ENCODE results near the gene MAST4.

MAST4 gene

GRCh38 chr5:66615894-66616293 lies 19.7 kb downstream of the MAST4 start:
- no peak for DNase-seq (ENCODE audit: low read depth)
- no peak overlapping the region for H3K4me3 ChIP-seq (ENCODE audit: low read length)
- TF ChIP-seq CTCF (conservative IDR thresholded peaks at IDR 0.05; ENCODE audit: low read length), result no peak

GRCh38 chr5:66616520-66617225 lies 20.5 kb downstream of the MAST4 start:
- no peak overlapping the region for H3K4me3 ChIP-seq (ENCODE audit: low read length)
- DNase-seq (ENCODE audit: low read depth), result no peak
- TF ChIP-seq CTCF (conservative IDR thresholded peaks at IDR 0.05; ENCODE audit: low read length), result no peak

- H3K4me3 ChIP-seq (ENCODE audit: low read length), result no peak overlapping the region
- DNase-seq (ENCODE audit: low read depth), result no peak
- TF ChIP-seq CTCF (conservative IDR thresholded peaks at IDR 0.05; ENCODE audit: low read length), result no peak
These were observed 21.2 kb downstream of the MAST4 start for GRCh38 chr5:66617226-66617861.

- no peak for DNase-seq (ENCODE audit: low read depth)
- no peak for TF ChIP-seq CTCF (conservative IDR thresholded peaks at IDR 0.05; ENCODE audit: low read length)
- H3K4me3 ChIP-seq (ENCODE audit: low read length), result no peak overlapping the region
These were observed 22.0 kb downstream of the MAST4 start for GRCh38 chr5:66617991-66618768.

GRCh38 chr5:66620711-66621110 lies 24.5 kb downstream of the MAST4 start:
- H3K4me3 ChIP-seq (ENCODE audit: low read length), result no peak overlapping the region
- no peak for DNase-seq (ENCODE audit: low read depth)
- no peak for TF ChIP-seq CTCF (conservative IDR thresholded peaks at IDR 0.05; ENCODE audit: low read length)

GRCh38 chr5:66621146-66621545 lies 25.0 kb downstream of the MAST4 start:
- no peak for DNase-seq (ENCODE audit: low read depth)
- no peak for TF ChIP-seq CTCF (conservative IDR thresholded peaks at IDR 0.05; ENCODE audit: low read length)
- H3K4me3 ChIP-seq (ENCODE audit: low read length), result no peak overlapping the region
